Limb (tissue), 2 donors: ENCODE data around the gene MT1E.
"Not testable (repeated sequence)": the region's sequence is repeated elsewhere in the genome, so short reads cannot be mapped to it uniquely, and the experiment has no call there.

Source experiments
- DNase-seq, 2 donors: peaks; one replicate each; pipeline ENCODE4 v3.0.0-alpha.2; 2016; ENCODE audit errors: extremely low spot score in 2 of 2

Gene MT1E

GRCh38 chr16:56625140-56625942 lies at the start of gene MT1E:
Gene MT1E (plus strand): TSS chr16:56625781. CDS start chr16:56625852, 71 bp downstream.
- DNase-seq = peak; percentile 31 to 60

GRCh38 chr16:56576585-56577299 lies 48.8 kb upstream of the MT1E start:
- DNase-seq = peak in 1 of 2 donors; percentile 43

- no peak for DNase-seq
Measured at GRCh38 chr16:56577300-56577625, 48.3 kb upstream of the MT1E start.

DNA sequence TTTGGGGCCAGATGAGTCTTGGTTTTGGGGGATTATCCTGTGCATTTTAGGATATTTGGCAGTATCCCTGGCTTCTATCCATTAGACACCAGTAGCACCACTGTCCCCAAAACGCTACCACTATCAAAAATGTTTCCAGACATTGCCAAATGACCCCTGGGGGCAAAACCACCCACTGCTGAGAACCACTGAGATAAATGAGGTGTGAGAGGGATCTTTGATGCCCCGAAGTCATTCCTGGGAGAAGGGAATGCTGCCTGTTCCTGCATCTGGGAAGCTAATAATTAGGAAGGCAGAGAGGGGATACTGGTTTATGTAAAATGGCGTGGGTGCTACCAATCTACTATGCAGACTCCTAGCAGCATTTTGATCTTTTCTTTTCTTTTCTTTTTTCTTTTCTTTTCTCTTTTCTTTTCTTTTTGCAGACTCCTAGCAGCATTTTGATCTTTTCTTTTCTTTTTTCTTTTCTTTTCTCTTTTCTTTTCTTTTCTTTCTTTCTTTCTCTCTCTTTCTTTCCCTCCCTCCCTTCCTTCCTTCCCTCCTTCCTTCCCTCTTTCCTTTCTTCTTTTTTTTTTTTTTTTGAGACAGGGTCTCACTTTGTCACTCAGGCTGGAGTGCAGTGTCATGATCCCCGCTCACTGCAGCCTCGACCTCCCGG lies 45.1 kb upstream of the MT1E start:
- DNase-seq = no peak

DNA sequence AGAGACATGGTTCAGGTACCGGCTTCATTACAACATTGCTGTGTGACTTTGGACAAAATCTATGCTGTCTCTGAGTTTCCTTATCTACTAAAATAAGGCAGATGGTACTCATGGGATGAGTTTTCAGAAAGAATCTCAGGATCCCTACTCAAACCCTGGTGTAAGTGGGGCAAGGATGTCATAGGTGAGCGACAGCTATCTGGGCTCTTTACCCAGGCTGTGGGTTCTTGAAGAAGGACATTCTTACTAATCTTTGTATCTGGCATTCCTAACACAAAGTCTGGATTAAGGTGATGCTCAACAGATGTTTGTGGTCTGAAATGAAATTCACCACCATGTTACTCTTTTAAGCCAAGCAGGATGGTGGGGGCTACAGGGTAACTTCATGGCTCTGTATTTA lies 42.7 kb upstream of the MT1E start:
- not testable (repeated sequence) for DNase-seq

- DNase-seq = no peak
Measured at GRCh38 chr16:56583351-56584168, 42.0 kb upstream of the MT1E start.

- no peak for DNase-seq
Measured at GRCh38 chr16:56584276-56584675, 41.3 kb upstream of the MT1E start.

DNA sequence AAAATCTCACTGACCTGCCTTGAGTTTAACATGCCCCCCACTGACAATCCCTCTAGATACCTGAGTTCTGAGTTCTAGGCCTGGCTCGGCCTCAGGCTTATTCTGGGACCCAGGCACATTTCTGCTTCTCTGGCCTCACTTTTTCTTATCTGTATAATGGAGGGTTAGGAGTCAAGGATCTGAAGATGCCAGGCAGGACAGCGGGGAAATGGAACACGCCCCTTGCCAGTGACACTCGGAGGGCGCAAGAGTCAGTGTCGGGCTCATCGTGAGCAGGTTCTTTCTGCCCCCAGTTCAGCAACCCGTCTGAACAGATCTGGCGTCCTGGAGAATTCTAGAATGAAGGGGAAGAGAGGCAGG lies 36.8 kb upstream of the MT1E start:
- DNase-seq = no peak

DNA sequence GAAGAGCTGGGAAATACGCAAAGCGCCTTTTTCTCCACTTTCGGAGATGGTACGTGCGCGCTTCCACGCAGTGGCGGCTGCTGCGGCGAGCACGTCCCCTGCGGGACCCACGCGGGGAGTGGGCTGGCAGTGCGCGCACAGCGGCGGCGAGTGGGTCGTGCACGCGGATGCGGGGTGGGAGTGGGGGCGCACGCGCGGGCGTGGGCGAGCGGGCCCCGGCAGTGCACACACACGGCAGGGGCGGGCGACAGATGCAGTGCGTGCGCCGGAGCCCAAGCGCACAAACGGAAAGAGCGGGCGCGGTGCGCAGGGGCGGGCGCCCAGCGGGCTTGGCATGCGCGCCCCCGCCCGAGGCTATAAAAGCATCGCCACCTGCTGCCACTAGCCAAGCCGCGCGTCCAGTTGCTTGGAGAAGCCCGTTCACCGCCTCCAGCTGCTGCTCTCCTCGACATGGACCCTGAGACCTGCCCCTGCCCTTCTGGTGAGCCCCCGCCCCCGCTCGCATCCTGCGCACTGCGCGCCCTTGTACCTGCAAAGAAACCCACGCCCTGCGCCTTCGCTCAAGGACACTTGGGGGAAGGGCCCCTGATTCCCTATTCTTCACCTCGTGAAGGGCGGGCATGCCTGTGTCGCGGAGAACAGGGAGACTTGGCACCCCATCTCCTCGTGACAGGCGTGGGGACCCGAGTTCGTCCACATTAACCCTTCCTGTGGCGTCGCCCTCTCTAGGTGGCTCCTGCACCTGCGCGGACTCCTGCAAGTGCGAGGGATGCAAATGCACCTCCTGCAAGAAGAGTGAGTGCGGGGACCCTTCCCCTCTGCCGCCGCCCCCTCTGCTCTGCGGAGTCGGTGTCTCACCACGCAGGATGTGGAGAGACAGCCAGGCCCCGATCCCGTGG lies 36.2 kb upstream of the MT1E start, which contains the start of gene MT3:
Gene MT3 (plus strand): TSS at position 388 of the 899 bp plus-strand sequence. CDS start 63 bp downstream, at position 451.
- peak in 1 of 2 donors; percentile 69 for DNase-seq

GRCh38 chr16:56591377-56592060 lies 34.1 kb upstream of the MT1E start:
- no peak for DNase-seq

- no peak for DNase-seq
Measured at GRCh38 chr16:56593573-56594291, 31.8 kb upstream of the MT1E start.

DNA sequence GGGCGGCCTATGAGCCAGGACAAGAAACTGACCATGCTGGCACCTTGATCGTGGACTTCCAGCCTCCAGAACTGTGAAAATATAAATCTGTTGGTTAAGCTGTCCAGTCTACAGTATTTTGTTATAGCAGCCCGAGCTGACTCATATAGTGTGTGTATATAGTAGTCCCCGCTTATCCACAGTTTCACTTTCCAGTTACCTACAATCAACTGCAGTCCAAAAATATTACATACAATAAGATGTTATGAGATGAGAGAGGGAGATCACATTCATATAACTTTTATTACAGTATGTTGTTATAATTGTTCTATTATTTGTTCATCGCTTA lies 31.3 kb upstream of the MT1E start:
- DNase-seq = no peak

DNA sequence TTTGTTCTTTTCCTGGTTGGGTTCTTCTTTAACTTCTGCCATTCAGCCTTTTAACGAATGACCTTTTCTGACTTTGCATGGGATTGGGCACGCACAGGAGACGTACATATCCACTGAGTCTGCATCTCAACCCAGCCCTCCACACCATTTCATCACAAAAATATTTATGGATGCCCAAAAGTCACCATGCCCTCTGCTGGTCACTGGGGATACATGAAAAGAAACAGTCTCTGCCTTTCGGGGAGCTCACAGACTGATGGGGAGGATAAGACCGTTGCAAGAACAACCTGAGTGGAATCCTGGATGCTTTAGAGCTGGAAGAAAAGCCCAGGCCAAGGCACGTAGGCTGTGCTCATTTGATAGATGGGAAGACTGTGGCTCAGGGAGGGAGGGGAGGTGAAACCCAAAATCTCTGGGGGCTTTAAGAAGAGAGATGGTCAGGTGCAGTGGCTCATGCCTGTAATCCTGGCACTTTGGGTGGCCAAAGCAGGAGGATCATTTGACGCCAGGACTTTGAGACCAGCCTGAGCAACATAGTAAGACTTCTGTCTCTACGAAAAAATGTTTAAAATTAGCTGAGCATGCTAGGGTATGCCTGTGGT lies 25.1 kb upstream of the MT1E start:
- DNase-seq = no peak

- no peak for DNase-seq
Measured at GRCh38 chr16:56601325-56601724, 24.3 kb upstream of the MT1E start.

- DNase-seq = no peak
Measured at GRCh38 chr16:56603589-56603988, 22.0 kb upstream of the MT1E start.

DNA sequence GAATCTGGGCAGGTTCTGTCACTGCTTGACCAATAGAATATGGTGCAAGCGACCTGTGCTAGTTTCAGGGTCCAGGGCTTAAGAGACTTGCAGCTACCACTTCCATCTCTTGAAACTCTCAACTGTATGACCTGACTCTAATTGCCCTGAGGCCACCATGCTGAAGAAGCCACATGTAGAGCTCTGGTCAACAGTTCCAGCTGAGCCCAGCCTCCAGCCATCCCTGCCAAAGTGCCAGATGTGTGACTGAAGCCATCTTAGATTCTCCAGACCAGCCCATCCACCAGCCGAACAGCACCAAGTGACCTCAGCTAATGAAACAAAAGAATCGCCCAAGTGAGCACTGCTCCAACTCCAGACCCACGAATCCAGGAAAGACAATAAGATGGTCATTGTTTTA lies 20.6 kb upstream of the MT1E start:
- DNase-seq = no peak

- DNase-seq = no peak
Measured at GRCh38 chr16:56605475-56605874, 20.1 kb upstream of the MT1E start.

DNA sequence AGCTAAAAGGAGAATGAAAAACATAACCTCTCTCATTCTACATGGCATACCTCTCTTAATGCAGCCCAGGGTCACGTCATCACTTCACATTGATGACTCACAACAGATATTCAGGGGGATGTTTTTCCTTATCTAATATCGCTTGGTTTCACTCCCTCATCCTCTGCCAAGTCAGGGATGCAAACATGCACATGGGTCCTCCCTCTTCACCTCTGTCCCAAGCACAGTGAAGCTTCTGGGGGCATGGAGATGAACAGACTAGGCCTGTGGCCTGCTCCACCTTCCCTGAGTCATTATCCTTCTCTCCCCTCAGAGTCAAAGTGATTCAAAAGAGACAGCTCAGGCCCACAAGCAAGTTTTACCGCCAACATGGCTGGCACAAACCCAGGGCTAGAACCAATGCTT lies 19.5 kb upstream of the MT1E start:
- no peak for DNase-seq
